Aorta (tissue), 5 donors: ENCODE results near the gene ESRRG. TPM values are rescaled to one million over a fixed set of nuclear protein-coding genes. Genes with fewer than 3 reads are reported as not detected.

Source experiments
- ATAC-seq: fragments of 200-7000 bp; cut with Tn5 transposase; one replicate; pipeline ENCODE4 v1.9.1; 2022; ENCODE audit warnings: moderate library complexity; ENCODE audit not compliant: low FRiP score
- DNase-seq, 2 donors: peaks; one replicate each; pipeline ENCODE4 v3.0.0-alpha.2; 2020
- H3K27ac ChIP-seq, 2 donors: one replicate each; pipeline ENCODE4 v1.5.1; 2013; ENCODE audit warnings: low read length in 2 of 2, mild to moderate bottlenecking in 2 of 2, moderate library complexity in 2 of 2, control low read depth in 1 of 2, inconsistent platforms in 1 of 2, low read depth in 1 of 2
- H3K27me3 ChIP-seq, 2 donors: one replicate each; pipeline ENCODE4 v1.6.1; 2013; ENCODE audit warnings: control low read depth in 1 of 2, low read length in 1 of 2, mild to moderate bottlenecking in 1 of 2, moderate library complexity in 1 of 2; ENCODE audit not compliant: insufficient read depth in 2 of 2, control insufficient read depth in 1 of 2
- H3K36me3 ChIP-seq, 2 donors: one replicate each; pipeline ENCODE4 v1.6.1; 2013; ENCODE audit warnings: control low read depth in 1 of 2, low read length in 1 of 2, mild to moderate bottlenecking in 1 of 2; ENCODE audit not compliant: insufficient read depth in 2 of 2, control insufficient read depth in 1 of 2
- H3K4me1 ChIP-seq, 2 donors: one replicate each; pipeline ENCODE4 v1.6.1; 2013; ENCODE audit warnings: low read length in 2 of 2, control low read depth in 1 of 2, mild to moderate bottlenecking in 1 of 2, moderate library complexity in 1 of 2; ENCODE audit not compliant: insufficient read depth in 2 of 2, control insufficient read depth in 1 of 2
- H3K4me3 ChIP-seq, 2 donors: one replicate each; pipeline ENCODE4 v1.5.1; 2013; ENCODE audit warnings: low read length in 2 of 2, control low read depth in 1 of 2, mild to moderate bottlenecking in 1 of 2
- H3K9me3 ChIP-seq: one replicate; pipeline ENCODE4 v1.6.1; 2013; ENCODE audit warnings: mild to moderate bottlenecking, low read length; ENCODE audit not compliant: control insufficient read depth
- WGBS, 2 donors: extraction: QIAGEN DNeasy Blood & Tissue Kit; methylation state at CpG; one replicate each; pipeline ENCODE4 v1.1.7; 2013; 5-methylcytosine and 5-hydroxymethylcytosine counted together
- intact Hi-C, 2 donors: fragments of 100-400 bp; cut with DNase I; formaldehyde crosslinking; loops; one replicate each; pipeline versions ENCODE4 v1.14.2 to v1.15.0; 2022
- polyA plus RNA-seq, 2 donors: library from polyadenylated mRNA; stranded (reverse); fragments of 200-250 nt; gene quantifications; one replicate each; pipeline ENCODE4 v1.2.3, GENCODE V29; 2013
- total RNA-seq, 2 donors: library from RNA; stranded (reverse); fragmentation: NEBNext Ultra II Directional; extraction: Animal tissue kit (Norgen Biotek cat#: 25700); gene quantifications; one replicate each; pipeline ENCODE4 v1.2.1, GENCODE V29; 2021
- donor health status: healthy with polysubstance abuse.
- donor health status: Bipolar disorder and iron deficiency.
- donor health status: DM: no; HTN: no; CAD: no.
- donor health status: DM: no; HTN: no; CAD: no.
- donor health status: DM: yes; HTN: yes; CAD: no.

ESRRG gene
- total and polyA plus RNA-seq, 4 donors: 0.21 to 1.3 TPM; not detected in 2

GRCh38 chr1:216630532-216630931 lies 92.7 kb downstream of the ESRRG start:
- H3K4me3 ChIP-seq: no peak overlapping the region
- WGBS, 2 donors: 71 to 73% methylated on average over 2 of the region's 2 CpGs
- H3K27me3 ChIP-seq: no peaks in the 10 kb centered on the region
- H3K9me3 ChIP-seq: no peaks in the 10 kb centered on the region
- no peaks in the 10 kb centered on the region for H3K36me3 ChIP-seq
- ATAC-seq: no peak
- H3K4me1 ChIP-seq: no peaks in the 10 kb centered on the region
- intact Hi-C loops: no loop called here
- no peak overlapping the region for H3K27ac ChIP-seq
- DNase-seq: no peak

- Histone ChIP-seq H3K9me3 (no peaks in the 10 kb centered on the region), H3K4me1 (no peaks in the 10 kb centered on the region), H3K27me3 (no peaks in the 10 kb centered on the region), H3K27ac (no peak overlapping the region), H3K36me3 (no peaks in the 10 kb centered on the region), H3K4me3 (no peak overlapping the region)
- DNase-seq (no peak), ATAC-seq (no peak)
- intact Hi-C loops: no loop called here
- 42 to 52% methylated on average over 3 of the region's 3 CpGs for WGBS, 2 donors
Observed at GRCh38 chr1:216627252-216627651, 96.0 kb downstream of the ESRRG start.

- intact Hi-C loops: no loop called here
- Histone ChIP-seq H3K4me1 (no peaks in the 10 kb centered on the region), H3K27me3 (no peaks in the 10 kb centered on the region), H3K4me3 (no peak overlapping the region), H3K9me3 (no peaks in the 10 kb centered on the region), H3K27ac (no peak overlapping the region), H3K36me3 (no peaks in the 10 kb centered on the region)
- ATAC-seq (no peak), DNase-seq (no peak)
- 27 to 32% methylated on average over 6 of the region's 6 CpGs for WGBS, 2 donors
Observed at GRCh38 chr1:216626394-216627067, 96.7 kb downstream of the ESRRG start.

GRCh38 chr1:216621536-216621935 lies 101.7 kb downstream of the ESRRG start:
- Histone ChIP-seq H3K36me3 (no peaks in the 10 kb centered on the region), H3K27ac (no peak overlapping the region), H3K4me1 (no peaks in the 10 kb centered on the region), H3K27me3 (no peaks in the 10 kb centered on the region), H3K9me3 (no peaks in the 10 kb centered on the region), H3K4me3 (no peak overlapping the region)
- no peak for DNase-seq
- intact Hi-C loops: no loop called here
- no peak for ATAC-seq

- no peak for DNase-seq
- H3K36me3 ChIP-seq: no peaks in the 10 kb centered on the region
- H3K4me3 ChIP-seq: no peak overlapping the region
- intact Hi-C loops: no loop called here
- H3K4me1 ChIP-seq: no peaks in the 10 kb centered on the region
- H3K9me3 ChIP-seq: no peaks in the 10 kb centered on the region
- no peaks in the 10 kb centered on the region for H3K27me3 ChIP-seq
- H3K27ac ChIP-seq: no peak overlapping the region
- no peak for ATAC-seq
- WGBS, 2 donors: 49 to 57% methylated on average over 5 of the region's 5 CpGs
Observed at GRCh38 chr1:216617081-216617875, 106.0 kb downstream of the ESRRG start.

GRCh38 chr1:216616425-216616824 lies 106.8 kb downstream of the ESRRG start:
- Histone ChIP-seq H3K36me3 (no peaks in the 10 kb centered on the region), H3K4me1 (no peaks in the 10 kb centered on the region), H3K27ac (no peak overlapping the region), H3K9me3 (no peaks in the 10 kb centered on the region), H3K27me3 (no peaks in the 10 kb centered on the region), H3K4me3 (no peak overlapping the region)
- DNase-seq (no peak), ATAC-seq (no peak)
- 82% methylated on average over 4 of the region's 4 CpGs for WGBS, 2 donors
- intact Hi-C loops: no loop called here

GRCh38 chr1:216614011-216614934 lies 109.0 kb downstream of the ESRRG start:
- Histone ChIP-seq H3K27me3 (no peaks in the 10 kb centered on the region), H3K27ac (no peak overlapping the region), H3K9me3 (no peaks in the 10 kb centered on the region), H3K4me3 (no peak overlapping the region), H3K4me1 (no peaks in the 10 kb centered on the region), H3K36me3 (no peaks in the 10 kb centered on the region)
- intact Hi-C loops: no loop called here
- 82 to 89% methylated on average over 12 of the region's 12 CpGs for WGBS, 2 donors
- DNase-seq (no peak), ATAC-seq (no peak)

- intact Hi-C loops: no loop called here
- Histone ChIP-seq H3K36me3 (no peaks in the 10 kb centered on the region), H3K9me3 (no peaks in the 10 kb centered on the region), H3K4me1 (no peaks in the 10 kb centered on the region), H3K27me3 (no peaks in the 10 kb centered on the region), H3K4me3 (no peak overlapping the region), H3K27ac (no peak overlapping the region)
- no peak for ATAC-seq
- whole genome bisulfite sequencing, 2 donors: 89 to 93% methylated on average over 2 of the region's 2 CpGs
- no peak for DNase-seq
Observed at GRCh38 chr1:216612291-216612690, 110.9 kb downstream of the ESRRG start.
